GM06990 (cell line): ENCODE results near the gene TMEM178B.

Experiments used
- DNase-seq: peaks from one replicate; pipeline ENCODE4 v3.0.0-alpha.2; 2011; ENCODE audit not compliant: insufficient read length; ENCODE audit errors: extremely low read depth
- H3K27me3 ChIP-seq: replicated peaks from 2 replicates; pipeline ENCODE4 v1.6.0; 2011; ENCODE audit warnings: low read length; ENCODE audit not compliant: control insufficient read depth, insufficient read depth
- H3K36me3 ChIP-seq: 2 replicates; pipeline ENCODE4 v1.5.1; 2011; ENCODE audit warnings: low read length; ENCODE audit not compliant: control insufficient read depth, insufficient read depth
- H3K4me3 ChIP-seq: replicated peaks from 2 replicates; pipeline ENCODE4 v1.5.1; 2011; ENCODE audit warnings: low read depth, mild to moderate bottlenecking, control low read depth, low read length
- CTCF ChIP-seq: IDR thresholded peaks from 2 replicates; pipeline ENCODE4 v1.5.1; 2011; ENCODE audit warnings: low read length, control low read depth, mild to moderate bottlenecking, inconsistent platforms; ENCODE audit not compliant: insufficient read depth, poor library complexity, severe bottlenecking

Gene TMEM178B

DNA sequence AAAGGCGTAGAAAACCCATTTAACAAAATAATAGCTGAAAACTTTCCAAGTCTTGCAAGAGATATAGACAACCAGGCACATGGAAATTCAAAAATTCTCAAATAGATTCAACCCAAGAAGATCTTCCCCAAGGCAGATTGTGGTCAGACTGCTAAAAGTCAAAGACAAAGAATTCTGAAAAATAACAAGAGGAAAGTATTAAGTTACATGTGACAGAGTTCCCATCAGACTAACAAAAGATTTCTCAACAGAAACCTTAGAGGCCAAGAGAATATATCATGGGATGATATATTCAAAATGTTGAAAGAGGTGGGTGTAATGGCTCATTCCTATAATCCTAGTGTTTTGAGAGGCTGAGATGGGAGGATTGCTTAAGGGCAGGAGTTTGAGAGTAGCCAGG lies 59.8 kb downstream of the TMEM178B start:
- DNase-seq, result no peak
- TF ChIP-seq CTCF, result no peak
- no peak overlapping the region for H3K4me3 ChIP-seq
- H3K27me3 ChIP-seq, result no peaks in the 10 kb centered on the region
- no peaks in the 10 kb centered on the region for H3K36me3 ChIP-seq

DNA sequence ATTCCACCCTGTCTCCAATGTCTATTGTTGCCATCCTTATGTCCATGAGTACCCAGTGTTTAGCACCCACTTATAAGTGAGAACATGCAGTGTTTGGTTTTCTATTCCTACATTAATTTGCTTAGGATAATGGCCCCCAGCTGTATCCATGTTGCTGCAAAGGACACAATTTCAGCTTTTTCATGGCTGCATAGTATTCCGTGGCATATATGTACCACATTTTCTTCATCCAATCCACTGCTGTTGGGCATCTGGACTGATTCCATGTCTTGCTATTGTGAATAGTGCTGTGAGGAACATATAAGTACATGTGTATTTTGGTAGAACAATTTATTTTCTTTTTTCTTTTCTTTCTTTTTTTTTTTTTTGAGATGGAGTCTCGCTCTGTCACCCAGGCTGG lies 68.2 kb downstream of the TMEM178B start:
- Histone ChIP-seq H3K4me3 (no peak overlapping the region), H3K27me3 (no peaks in the 10 kb centered on the region), H3K36me3 (no peaks in the 10 kb centered on the region)
- DNase-seq, result no peak
- no peak for TF ChIP-seq CTCF

DNA sequence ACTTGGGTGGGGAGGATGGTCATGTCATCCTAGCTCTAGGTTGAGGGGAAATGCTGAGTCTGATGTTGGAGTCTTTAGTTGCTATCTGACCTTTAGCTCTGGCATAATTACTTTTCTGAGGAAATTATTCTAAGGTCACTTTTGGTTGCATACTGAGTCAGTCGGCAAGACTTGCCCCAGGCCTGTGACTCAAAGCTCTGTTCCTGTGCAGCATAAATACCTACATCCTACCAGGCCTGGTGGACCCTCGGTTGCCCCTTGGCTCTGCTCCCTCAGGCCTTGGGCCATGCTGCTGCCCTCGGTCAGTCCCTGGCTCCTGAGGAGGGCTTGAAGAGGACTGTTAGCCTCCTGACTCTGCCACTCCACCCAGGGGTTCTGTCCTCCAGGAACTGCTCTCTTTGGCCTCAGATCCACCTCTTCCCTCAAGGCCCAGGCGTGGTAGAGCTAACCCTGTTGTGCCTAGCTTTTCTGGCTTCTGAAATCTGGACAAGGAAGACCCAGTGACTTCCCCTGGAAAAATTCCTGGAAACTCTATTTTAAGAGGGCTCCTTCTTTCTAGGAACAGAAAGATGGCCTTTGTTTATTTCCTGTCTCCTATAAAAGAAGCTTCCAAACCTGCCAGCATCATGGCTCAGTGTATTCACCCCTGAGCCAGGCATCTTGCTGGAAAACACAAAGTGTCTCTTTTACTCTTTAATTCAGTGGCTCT lies 71.2 kb downstream of the TMEM178B start:
- DNase-seq, result no peak
- H3K4me3 ChIP-seq, result no peak overlapping the region
- no peaks in the 10 kb centered on the region for H3K36me3 ChIP-seq
- no peak for TF ChIP-seq CTCF
- no peaks in the 10 kb centered on the region for H3K27me3 ChIP-seq

GRCh38 chr7:141145630-141145982 lies 71.7 kb downstream of the TMEM178B start:
- Histone ChIP-seq H3K27me3 (no peaks in the 10 kb centered on the region), H3K4me3 (no peak overlapping the region), H3K36me3 (no peaks in the 10 kb centered on the region)
- TF ChIP-seq CTCF, result no peak
- no peak for DNase-seq

- no peak for DNase-seq
- no peak for TF ChIP-seq CTCF
- Histone ChIP-seq H3K27me3 (no peaks in the 10 kb centered on the region), H3K4me3 (no peak overlapping the region), H3K36me3 (no peaks in the 10 kb centered on the region)
Measured at GRCh38 chr7:141147482-141147881, 73.6 kb downstream of the TMEM178B start.

GRCh38 chr7:141150465-141150864 lies 76.6 kb downstream of the TMEM178B start:
- no peaks in the 10 kb centered on the region for H3K36me3 ChIP-seq

More at GRCh38 chr7:141150465-141150864, 76.6 kb downstream of the TMEM178B start:
- no peak for TF ChIP-seq CTCF
- Histone ChIP-seq H3K4me3 (no peak overlapping the region), H3K27me3 (no peaks in the 10 kb centered on the region)
- DNase-seq, result no peak
